GM23338 (cell line): ENCODE data around the gene RPS19.

Source experiments
- CREB1 ChIP-seq: fragments of 250-450 bp; sonication (Bioruptor Pico); IDR thresholded peaks from 2 replicates; pipeline ENCODE4 v1.5.0; 2020; ENCODE audit warnings: low read depth, mild to moderate bottlenecking, moderate library complexity
- CTCF ChIP-seq, 2 experiments: fragments of 200-600 bp in 1 of 2; sonication (generic) in 1 of 2; conservative IDR thresholded peaks; 2 replicates each; pipeline versions ENCODE4 v1.5.1 to v1.6.1; 2016 to 2017; ENCODE audit warnings: antibody characterized with exemption in 2 of 2, low read depth in 2 of 2, mild to moderate bottlenecking in 2 of 2, moderate library complexity in 1 of 2
- EZH2 ChIP-seq: fragments of 200-600 bp; sonication (generic); IDR thresholded peaks from one replicate; pipeline ENCODE4 v1.8.0; 2017; ENCODE audit warnings: antibody characterized with exemption, mild to moderate bottlenecking, low read depth; ENCODE audit not compliant: unreplicated experiment
- EZH2phosphoT487 ChIP-seq: fragments of 200-600 bp; sonication (generic); IDR thresholded peaks from one replicate; pipeline ENCODE4 v1.8.1; 2018; ENCODE audit warnings: antibody characterized with exemption; ENCODE audit not compliant: unreplicated experiment
- JUNB ChIP-seq: IDR thresholded peaks from one replicate; pipeline ENCODE4 v1.6.1; 2016; ENCODE audit warnings: antibody characterized with exemption; ENCODE audit not compliant: unreplicated experiment
- NANOG ChIP-seq: IDR thresholded peaks from 2 replicates; pipeline ENCODE4 v1.6.1; 2016; ENCODE audit warnings: antibody characterized with exemption, borderline replicate concordance
- POLR2AphosphoS5 ChIP-seq: IDR thresholded peaks from 2 replicates; pipeline ENCODE4 v1.6.1; 2016; ENCODE audit warnings: antibody characterized with exemption, low read depth
- REST ChIP-seq: IDR thresholded peaks from one replicate; pipeline ENCODE4 v1.6.1; 2018; ENCODE audit warnings: antibody characterized with exemption; ENCODE audit not compliant: unreplicated experiment
- STAT1 ChIP-seq: IDR thresholded peaks from one replicate; pipeline ENCODE4 v1.6.1; 2016; ENCODE audit warnings: antibody characterized with exemption; ENCODE audit not compliant: unreplicated experiment
- TF ChIP-seq, protein P1 (sequence below): IDR thresholded peaks from 2 replicates; pipeline ENCODE4 v1.6.1; 2016; ENCODE audit warnings: antibody characterized with exemption
- TF ChIP-seq, protein P2 (sequence below): fragments of 250-450 bp; sonication (Bioruptor Pico); IDR thresholded peaks from 2 replicates; pipeline ENCODE4 v1.5.0; 2020; ENCODE audit warnings: mild to moderate bottlenecking, moderate library complexity

DNA sequence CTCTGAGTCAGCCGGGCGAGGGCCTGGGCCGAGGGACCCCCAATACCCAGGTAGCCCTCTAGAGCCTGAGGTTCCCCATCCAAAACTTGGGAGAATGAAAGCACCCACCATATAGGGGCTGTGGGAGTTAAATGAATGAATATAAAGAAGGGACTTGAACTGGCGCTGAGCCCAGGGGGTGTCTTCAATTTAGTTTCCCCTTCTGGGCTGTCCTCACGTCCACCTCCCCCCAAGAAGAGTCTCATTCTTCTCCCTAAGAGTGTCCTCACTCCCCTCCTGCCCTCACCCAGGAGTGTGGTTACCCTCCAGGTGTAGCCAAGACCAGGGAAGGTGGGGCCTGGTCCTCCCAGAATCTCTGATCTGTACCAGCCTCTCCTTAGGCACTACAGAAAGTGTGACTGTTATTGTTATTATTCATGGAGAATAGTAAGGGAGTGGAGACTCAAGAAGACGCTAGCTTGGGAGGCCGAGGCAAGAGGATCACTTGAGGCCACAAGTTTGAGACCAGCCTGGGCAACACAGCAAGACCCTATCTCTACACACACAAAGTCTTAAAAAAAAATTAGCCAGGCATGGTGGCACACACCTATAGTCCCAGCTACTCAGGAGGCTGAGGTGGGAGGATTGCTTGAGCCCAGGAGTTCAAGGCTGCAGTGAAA, 19.7 kb downstream of the RPS19 start:
- TF ChIP-seq EZH2 = no peak
- no peak for TF ChIP-seq CTCF (conservative IDR thresholded peaks at IDR 0.05; ENCODE audit: low read depth in 2 of 2)
- TF ChIP-seq POLR2AphosphoS5 = no peak
- TF ChIP-seq REST = no peak
- no peak for TF ChIP-seq CREB1 (CRISPR knock-in tag)
- TF ChIP-seq JUNB = no peak
- TF ChIP-seq, protein P1, sequence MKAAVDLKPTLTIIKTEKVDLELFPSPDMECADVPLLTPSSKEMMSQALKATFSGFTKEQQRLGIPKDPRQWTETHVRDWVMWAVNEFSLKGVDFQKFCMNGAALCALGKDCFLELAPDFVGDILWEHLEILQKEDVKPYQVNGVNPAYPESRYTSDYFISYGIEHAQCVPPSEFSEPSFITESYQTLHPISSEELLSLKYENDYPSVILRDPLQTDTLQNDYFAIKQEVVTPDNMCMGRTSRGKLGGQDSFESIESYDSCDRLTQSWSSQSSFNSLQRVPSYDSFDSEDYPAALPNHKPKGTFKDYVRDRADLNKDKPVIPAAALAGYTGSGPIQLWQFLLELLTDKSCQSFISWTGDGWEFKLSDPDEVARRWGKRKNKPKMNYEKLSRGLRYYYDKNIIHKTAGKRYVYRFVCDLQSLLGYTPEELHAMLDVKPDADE = no peak
- no peak for TF ChIP-seq EZH2phosphoT487
- TF ChIP-seq, protein P2, sequence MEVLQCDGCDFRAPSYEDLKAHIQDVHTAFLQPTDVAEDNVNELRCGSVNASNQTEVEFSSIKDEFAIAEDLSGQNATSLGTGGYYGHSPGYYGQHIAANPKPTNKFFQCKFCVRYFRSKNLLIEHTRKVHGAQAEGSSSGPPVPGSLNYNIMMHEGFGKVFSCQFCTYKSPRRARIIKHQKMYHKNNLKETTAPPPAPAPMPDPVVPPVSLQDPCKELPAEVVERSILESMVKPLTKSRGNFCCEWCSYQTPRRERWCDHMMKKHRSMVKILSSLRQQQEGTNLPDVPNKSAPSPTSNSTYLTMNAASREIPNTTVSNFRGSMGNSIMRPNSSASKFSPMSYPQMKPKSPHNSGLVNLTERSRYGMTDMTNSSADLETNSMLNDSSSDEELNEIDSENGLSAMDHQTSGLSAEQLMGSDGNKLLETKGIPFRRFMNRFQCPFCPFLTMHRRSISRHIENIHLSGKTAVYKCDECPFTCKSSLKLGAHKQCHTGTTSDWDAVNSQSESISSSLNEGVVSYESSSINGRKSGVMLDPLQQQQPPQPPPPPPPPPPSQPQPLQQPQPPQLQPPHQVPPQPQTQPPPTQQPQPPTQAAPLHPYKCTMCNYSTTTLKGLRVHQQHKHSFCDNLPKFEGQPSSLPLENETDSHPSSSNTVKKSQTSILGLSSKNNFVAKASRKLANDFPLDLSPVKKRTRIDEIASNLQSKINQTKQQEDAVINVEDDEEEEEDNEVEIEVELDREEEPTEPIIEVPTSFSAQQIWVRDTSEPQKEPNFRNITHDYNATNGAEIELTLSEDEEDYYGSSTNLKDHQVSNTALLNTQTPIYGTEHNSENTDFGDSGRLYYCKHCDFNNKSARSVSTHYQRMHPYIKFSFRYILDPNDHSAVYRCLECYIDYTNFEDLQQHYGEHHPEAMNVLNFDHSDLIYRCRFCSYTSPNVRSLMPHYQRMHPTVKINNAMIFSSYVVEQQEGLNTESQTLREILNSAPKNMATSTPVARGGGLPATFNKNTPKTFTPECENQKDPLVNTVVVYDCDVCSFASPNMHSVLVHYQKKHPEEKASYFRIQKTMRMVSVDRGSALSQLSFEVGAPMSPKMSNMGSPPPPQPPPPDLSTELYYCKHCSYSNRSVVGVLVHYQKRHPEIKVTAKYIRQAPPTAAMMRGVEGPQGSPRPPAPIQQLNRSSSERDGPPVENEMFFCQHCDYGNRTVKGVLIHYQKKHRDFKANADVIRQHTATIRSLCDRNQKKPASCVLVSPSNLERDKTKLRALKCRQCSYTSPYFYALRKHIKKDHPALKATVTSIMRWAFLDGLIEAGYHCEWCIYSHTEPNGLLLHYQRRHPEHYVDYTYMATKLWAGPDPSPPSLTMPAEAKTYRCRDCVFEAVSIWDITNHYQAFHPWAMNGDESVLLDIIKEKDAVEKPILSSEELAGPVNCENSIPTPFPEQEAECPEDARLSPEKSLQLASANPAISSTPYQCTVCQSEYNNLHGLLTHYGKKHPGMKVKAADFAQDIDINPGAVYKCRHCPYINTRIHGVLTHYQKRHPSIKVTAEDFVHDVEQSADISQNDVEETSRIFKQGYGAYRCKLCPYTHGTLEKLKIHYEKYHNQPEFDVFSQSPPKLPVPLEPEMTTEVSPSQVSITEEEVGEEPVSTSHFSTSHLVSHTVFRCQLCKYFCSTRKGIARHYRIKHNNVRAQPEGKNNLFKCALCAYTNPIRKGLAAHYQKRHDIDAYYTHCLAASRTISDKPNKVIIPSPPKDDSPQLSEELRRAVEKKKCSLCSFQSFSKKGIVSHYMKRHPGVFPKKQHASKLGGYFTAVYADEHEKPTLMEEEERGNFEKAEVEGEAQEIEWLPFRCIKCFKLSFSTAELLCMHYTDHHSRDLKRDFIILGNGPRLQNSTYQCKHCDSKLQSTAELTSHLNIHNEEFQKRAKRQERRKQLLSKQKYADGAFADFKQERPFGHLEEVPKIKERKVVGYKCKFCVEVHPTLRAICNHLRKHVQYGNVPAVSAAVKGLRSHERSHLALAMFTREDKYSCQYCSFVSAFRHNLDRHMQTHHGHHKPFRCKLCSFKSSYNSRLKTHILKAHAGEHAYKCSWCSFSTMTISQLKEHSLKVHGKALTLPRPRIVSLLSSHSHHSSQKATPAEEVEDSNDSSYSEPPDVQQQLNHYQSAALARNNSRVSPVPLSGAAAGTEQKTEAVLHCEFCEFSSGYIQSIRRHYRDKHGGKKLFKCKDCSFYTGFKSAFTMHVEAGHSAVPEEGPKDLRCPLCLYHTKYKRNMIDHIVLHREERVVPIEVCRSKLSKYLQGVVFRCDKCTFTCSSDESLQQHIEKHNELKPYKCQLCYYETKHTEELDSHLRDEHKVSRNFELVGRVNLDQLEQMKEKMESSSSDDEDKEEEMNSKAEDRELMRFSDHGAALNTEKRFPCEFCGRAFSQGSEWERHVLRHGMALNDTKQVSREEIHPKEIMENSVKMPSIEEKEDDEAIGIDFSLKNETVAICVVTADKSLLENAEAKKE (CRISPR knock-in tag) = no peak
- TF ChIP-seq STAT1 = no peak
- TF ChIP-seq NANOG = no peak
